22Rv1 (cell line): Measurements from ENCODE around the gene ANK2.

Source experiments
- H3K27ac ChIP-seq: fragments of 450-650 bp; 2 replicates; pipeline ENCODE4 v1.5.1; 2017
- ZFX ChIP-seq: fragments of 450-650 bp; IDR thresholded peaks from 2 replicates; pipeline ENCODE4 v1.6.1; 2017; ENCODE audit warnings: antibody characterized with exemption, borderline replicate concordance
- TF ChIP-seq, protein P1 (sequence below): fragments of 450-650 bp; IDR thresholded peaks from 2 replicates; pipeline ENCODE4 v1.5.1; 2017; ENCODE audit warnings: mild to moderate bottlenecking

Gene ANK2

DNA sequence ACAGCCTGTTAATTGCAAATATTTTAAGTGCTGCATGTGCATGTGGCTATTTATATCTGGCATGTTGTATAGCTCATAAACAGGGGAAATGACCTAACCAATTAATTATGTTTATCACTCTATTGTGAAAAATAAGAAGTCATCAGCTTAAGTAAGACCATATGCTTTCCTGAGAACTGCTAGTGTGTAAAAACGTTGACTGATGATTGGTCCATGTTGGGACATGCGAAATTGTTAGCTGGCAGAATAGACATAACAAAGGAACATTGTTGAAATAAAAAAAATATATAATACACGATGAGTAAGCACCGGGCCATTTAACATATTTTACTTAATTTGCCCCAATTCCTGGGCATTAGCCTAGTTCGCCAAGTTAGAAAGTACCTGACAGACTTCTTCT, 207.5 kb downstream of the ANK2 start:
- TF ChIP-seq ZFX = no peak
- TF ChIP-seq, protein P1, sequence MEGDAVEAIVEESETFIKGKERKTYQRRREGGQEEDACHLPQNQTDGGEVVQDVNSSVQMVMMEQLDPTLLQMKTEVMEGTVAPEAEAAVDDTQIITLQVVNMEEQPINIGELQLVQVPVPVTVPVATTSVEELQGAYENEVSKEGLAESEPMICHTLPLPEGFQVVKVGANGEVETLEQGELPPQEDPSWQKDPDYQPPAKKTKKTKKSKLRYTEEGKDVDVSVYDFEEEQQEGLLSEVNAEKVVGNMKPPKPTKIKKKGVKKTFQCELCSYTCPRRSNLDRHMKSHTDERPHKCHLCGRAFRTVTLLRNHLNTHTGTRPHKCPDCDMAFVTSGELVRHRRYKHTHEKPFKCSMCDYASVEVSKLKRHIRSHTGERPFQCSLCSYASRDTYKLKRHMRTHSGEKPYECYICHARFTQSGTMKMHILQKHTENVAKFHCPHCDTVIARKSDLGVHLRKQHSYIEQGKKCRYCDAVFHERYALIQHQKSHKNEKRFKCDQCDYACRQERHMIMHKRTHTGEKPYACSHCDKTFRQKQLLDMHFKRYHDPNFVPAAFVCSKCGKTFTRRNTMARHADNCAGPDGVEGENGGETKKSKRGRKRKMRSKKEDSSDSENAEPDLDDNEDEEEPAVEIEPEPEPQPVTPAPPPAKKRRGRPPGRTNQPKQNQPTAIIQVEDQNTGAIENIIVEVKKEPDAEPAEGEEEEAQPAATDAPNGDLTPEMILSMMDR = no peak
- H3K27ac ChIP-seq = no peak overlapping the region

DNA sequence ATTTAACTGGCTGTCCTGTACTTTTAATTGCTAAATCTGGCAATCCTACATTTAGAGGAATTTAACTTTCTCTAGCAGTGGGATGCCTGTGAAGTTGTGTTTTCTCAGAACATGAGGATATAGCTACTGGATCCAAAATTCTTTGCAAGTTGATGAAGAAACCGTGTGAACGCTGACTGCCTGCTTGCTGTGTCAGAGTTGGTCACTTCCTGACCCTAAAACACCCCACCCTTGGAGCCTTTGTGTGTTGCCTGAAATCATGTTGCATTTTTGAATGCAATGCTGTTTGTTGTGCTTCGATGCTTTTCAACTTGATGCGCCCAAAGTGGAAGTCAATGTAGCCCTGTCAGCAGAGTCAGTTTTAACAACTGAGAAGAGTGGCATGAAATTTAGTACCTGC, 211.2 kb downstream of the ANK2 start:
- no peak overlapping the region for H3K27ac ChIP-seq

DNA sequence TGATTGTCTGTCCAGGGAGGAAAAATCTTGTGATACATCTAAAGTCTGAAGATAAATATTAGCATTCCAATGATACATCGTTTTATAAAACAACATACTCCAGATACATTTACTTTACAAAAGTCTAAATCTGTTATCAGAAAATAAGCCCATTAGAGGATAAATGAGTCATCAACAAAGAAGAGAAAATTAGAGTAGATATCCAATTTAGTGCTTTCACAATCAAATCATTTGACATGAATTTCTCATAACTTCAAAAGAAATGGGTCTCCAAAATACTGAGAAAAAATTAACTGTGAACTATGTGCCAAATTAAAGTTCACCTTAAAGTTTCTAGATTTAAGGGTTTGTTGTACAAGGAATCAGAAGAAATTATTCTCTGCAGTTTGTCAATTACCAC, 213.8 kb downstream of the ANK2 start:
- TF ChIP-seq ZFX = no peak
- TF ChIP-seq, protein P1 = no peak
- no peak overlapping the region for H3K27ac ChIP-seq

More for the DNA sequence above, 211.2 kb downstream of the ANK2 start:
- TF ChIP-seq, protein P1 = no peak
- TF ChIP-seq ZFX = no peak

DNA sequence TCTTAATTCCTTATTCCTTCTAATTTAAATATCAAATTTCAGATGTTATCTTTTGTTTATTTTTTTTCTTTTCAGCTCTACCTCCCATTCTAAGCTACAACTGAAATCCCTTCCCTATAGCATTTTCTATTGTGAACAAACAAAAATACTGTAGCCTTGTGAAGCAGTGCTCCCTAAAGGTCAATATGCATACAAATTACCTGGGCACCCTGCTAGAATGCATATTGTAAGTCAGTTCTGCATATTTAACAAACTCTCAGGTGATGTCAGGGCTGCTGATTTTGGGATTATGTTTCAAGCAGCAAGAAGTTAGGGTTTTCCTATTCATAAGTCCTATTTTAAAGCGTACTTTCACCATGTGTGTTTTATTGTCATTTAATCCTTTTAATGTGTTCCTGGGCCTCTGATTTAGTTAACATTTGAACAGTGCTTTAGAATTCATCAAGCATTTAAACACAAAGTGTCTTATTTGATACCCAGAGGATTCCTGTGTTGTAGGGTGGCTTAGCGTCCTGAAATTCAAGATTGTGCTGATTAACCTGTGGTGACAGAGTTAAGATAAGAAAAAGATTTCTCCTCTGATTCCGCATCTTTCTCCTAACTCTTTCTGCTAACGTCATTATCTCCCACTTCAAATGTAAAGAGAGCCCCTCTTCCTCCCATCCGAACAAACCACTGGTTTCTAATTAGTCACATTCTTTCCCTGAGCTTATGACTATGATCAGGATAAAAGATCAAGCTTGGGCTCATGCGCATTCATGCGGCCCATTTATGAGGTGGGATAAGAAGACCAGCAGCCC, 221.3 kb downstream of the ANK2 start:
- TF ChIP-seq, protein P1 = no peak
- TF ChIP-seq ZFX = no peak
- no peak overlapping the region for H3K27ac ChIP-seq

DNA sequence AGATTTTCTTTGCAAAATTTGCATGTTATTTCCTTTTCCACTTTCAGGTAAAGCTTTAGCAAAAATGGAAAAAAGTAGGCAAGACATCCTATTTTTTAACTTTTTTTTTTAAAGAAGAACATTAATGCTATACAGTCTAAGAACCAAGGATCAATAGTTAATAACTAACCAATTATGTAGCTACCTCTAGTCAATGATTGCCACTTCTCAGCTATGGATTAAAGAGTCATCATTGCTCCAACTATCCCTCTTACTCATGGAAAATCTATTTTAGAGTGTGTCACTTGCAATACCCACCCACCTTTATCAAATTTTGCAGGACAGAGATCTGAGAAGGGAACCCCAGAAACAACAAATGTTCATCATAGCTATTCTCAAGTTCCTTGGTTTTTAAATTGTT, 223.1 kb downstream of the ANK2 start:
- TF ChIP-seq ZFX = no peak
- TF ChIP-seq, protein P1 = no peak
- no peak overlapping the region for H3K27ac ChIP-seq

DNA sequence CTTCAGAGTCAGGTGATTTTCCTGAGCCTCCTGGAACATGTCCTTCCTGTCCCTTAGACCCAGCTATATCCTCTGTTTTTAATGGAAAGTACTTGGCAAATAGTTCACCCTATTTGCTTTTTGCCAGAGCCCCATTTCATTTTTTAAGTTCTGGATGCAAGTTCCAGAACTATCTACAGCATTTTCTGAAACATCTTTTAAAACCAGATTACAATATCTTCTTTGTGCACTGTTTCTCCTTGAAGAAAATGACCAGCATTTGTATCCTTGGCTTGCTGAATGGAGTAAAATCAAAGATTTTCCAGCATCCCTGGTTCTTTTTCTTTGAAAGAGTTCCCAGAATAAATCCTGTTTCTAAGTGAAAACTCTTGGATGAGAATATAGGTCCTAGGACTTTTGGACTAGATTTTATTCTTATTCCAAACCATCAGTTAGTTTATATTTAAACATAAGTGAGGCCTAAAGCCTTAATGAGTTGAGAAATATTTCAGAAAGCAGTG, 224.3 kb downstream of the ANK2 start:
- H3K27ac ChIP-seq = no peak overlapping the region
- TF ChIP-seq ZFX = no peak
- TF ChIP-seq, protein P1 = no peak

DNA sequence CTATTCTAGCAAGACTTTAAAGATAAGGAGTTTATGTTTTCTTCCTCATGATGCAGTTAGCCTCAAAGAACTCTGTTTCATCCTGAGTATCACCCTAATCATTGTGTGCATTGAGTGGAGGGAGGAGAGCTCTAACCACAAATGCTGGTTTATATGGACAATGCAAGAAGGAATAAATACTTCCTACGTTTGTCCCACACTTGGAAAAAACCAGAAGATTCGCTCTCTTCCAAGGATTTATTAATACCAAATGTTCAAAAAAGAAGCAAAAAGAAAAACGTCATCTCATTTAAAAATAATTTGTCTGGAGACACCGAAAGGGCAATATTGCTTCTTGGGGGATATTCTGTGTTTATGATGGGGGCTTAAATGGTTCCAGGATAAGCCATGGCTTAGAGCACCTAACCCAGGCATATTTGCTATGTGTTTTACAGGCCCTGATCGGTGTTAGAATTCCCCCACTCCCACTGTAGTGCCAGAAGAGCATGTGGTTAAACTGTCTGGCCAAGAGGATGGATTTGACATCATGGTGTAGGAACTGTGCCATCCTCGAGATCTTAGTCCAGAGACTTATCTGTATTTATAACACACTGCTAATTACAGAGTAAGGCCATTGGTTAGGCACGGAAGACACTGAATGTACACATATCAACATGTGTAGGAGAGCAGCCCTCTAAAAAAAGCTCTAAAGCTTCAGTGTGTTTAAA, 227.2 kb downstream of the ANK2 start:
- TF ChIP-seq ZFX = no peak
- TF ChIP-seq, protein P1 = no peak
- H3K27ac ChIP-seq = no peak overlapping the region
